GM23338 (cell line): Measurements from ENCODE around the gene ALG9. TPM values are rescaled to one million over a fixed set of nuclear protein-coding genes. Genes with fewer than 3 reads are reported as not detected.

Experiments
- ATAC-seq: fragments of 200-7000 bp; cut with Tn5 transposase; 3 replicates; pipeline ENCODE4 v1.9.1; 2020
- DNase-seq: peaks from one replicate; pipeline ENCODE4 v3.0.0-alpha.2; 2015; ENCODE audit warnings: low spot score
- H2AFZ ChIP-seq: fragments of 200-600 bp; sonication (generic); 2 replicates; pipeline ENCODE4 v1.8.0; 2016; ENCODE audit warnings: antibody characterized with exemption, mild to moderate bottlenecking, moderate library complexity
- H3F3A ChIP-seq: fragments of 200-600 bp; sonication (generic); replicated peaks from 2 replicates; pipeline ENCODE4 v1.8.0; 2017; ENCODE audit warnings: antibody characterized with exemption, mixed run types, low read depth
- H3K27ac ChIP-seq: fragments of 200-600 bp; sonication (generic); 2 replicates; pipeline ENCODE4 v1.6.1; 2016; ENCODE audit warnings: low read depth
- H3K27me3 ChIP-seq: fragments of 200-600 bp; sonication (generic); 2 replicates; pipeline ENCODE4 v1.8.0; 2016; ENCODE audit warnings: mild to moderate bottlenecking, mixed run types, moderate library complexity; ENCODE audit not compliant: insufficient read depth
- H3K36me3 ChIP-seq: fragments of 200-600 bp; sonication (generic); 2 replicates; pipeline ENCODE4 v1.8.0; 2016; ENCODE audit warnings: mild to moderate bottlenecking; ENCODE audit not compliant: insufficient read depth
- H3K4me1 ChIP-seq: fragments of 200-600 bp; sonication (generic); 2 replicates; pipeline ENCODE4 v1.8.0; 2016; ENCODE audit warnings: mild to moderate bottlenecking, moderate library complexity; ENCODE audit not compliant: insufficient read depth
- H3K4me2 ChIP-seq: fragments of 200-600 bp; sonication (generic); 2 replicates; pipeline ENCODE4 v1.7.1; 2017; ENCODE audit warnings: mixed run types
- H3K4me3 ChIP-seq: fragments of 200-600 bp; sonication (generic); 2 replicates; pipeline ENCODE4 v1.6.1; 2016; ENCODE audit warnings: mixed run types
- H3K79me2 ChIP-seq: fragments of 200-600 bp; sonication (generic); replicated peaks from 2 replicates; pipeline ENCODE4 v1.8.0; 2017; ENCODE audit warnings: mild to moderate bottlenecking; ENCODE audit not compliant: insufficient read depth
- H3K9me2 ChIP-seq: fragments of 200-600 bp; sonication (generic); 2 replicates; pipeline ENCODE4 v1.8.0; 2017; ENCODE audit not compliant: insufficient read depth
- H4K20me1 ChIP-seq: fragments of 200-600 bp; sonication (generic); replicated peaks from 2 replicates; pipeline ENCODE4 v1.8.0; 2017; ENCODE audit warnings: mild to moderate bottlenecking; ENCODE audit not compliant: insufficient read depth
- H3K27ac Mint-ChIP-seq: 2 replicates; pipeline ENCODE4 v1.8.0; 2020; ENCODE audit warnings: inconsistent platforms, mild to moderate bottlenecking, moderate library complexity, mixed read lengths
- H3K27me3 Mint-ChIP-seq: 3 replicates; pipeline ENCODE4 v1.8.0; 2022; ENCODE audit warnings: low read depth, mild to moderate bottlenecking, moderate library complexity, mixed read lengths, inconsistent platforms; ENCODE audit not compliant: insufficient read depth, poor library complexity
- H3K36me3 Mint-ChIP-seq: 3 replicates; pipeline ENCODE4 v1.8.0; 2021; ENCODE audit warnings: low read depth, mild to moderate bottlenecking, inconsistent platforms, moderate library complexity, mixed read lengths
- H3K4me1 Mint-ChIP-seq: 3 replicates; pipeline ENCODE4 v1.8.0; 2020; ENCODE audit warnings: mild to moderate bottlenecking, inconsistent platforms, mixed read lengths
- H3K4me3 Mint-ChIP-seq: 3 replicates; pipeline ENCODE4 v1.8.0; 2021; ENCODE audit warnings: moderate library complexity, mild to moderate bottlenecking, inconsistent platforms, mixed read lengths
- H3K9me3 Mint-ChIP-seq: 3 replicates; pipeline ENCODE4 v1.8.0; 2020; ENCODE audit warnings: moderate library complexity, mild to moderate bottlenecking, inconsistent platforms, mixed read lengths
- CREB1 ChIP-seq: fragments of 250-450 bp; sonication (Bioruptor Pico); IDR thresholded peaks from 2 replicates; pipeline ENCODE4 v1.5.0; 2020; ENCODE audit warnings: low read depth, mild to moderate bottlenecking, moderate library complexity
- ETS1 ChIP-seq: IDR thresholded peaks from 2 replicates; pipeline ENCODE4 v1.6.1; 2016; ENCODE audit warnings: antibody characterized with exemption
- EZH2 ChIP-seq: fragments of 200-600 bp; sonication (generic); IDR thresholded peaks from one replicate; pipeline ENCODE4 v1.8.0; 2017; ENCODE audit warnings: antibody characterized with exemption, mild to moderate bottlenecking, low read depth; ENCODE audit not compliant: unreplicated experiment
- EZH2phosphoT487 ChIP-seq: fragments of 200-600 bp; sonication (generic); IDR thresholded peaks from one replicate; pipeline ENCODE4 v1.8.1; 2018; ENCODE audit warnings: antibody characterized with exemption; ENCODE audit not compliant: unreplicated experiment
- JUNB ChIP-seq: IDR thresholded peaks from one replicate; pipeline ENCODE4 v1.6.1; 2016; ENCODE audit warnings: antibody characterized with exemption; ENCODE audit not compliant: unreplicated experiment
- NANOG ChIP-seq: IDR thresholded peaks from 2 replicates; pipeline ENCODE4 v1.6.1; 2016; ENCODE audit warnings: antibody characterized with exemption, borderline replicate concordance
- POLR2AphosphoS5 ChIP-seq: IDR thresholded peaks from 2 replicates; pipeline ENCODE4 v1.6.1; 2016; ENCODE audit warnings: antibody characterized with exemption, low read depth
- STAT1 ChIP-seq: IDR thresholded peaks from one replicate; pipeline ENCODE4 v1.6.1; 2016; ENCODE audit warnings: antibody characterized with exemption; ENCODE audit not compliant: unreplicated experiment
- ZNF114 ChIP-seq: fragments of 250-450 bp; sonication (Bioruptor Pico); IDR thresholded peaks from 2 replicates; pipeline ENCODE4 v1.5.0; 2020; ENCODE audit warnings: mild to moderate bottlenecking, moderate library complexity
- ZNF331 ChIP-seq: fragments of 250-450 bp; sonication (Bioruptor Pico); IDR thresholded peaks from 2 replicates; pipeline ENCODE4 v1.5.0; 2020; ENCODE audit warnings: low read depth, mild to moderate bottlenecking, moderate library complexity
- polyA plus RNA-seq: library from polyadenylated mRNA; unstranded; fragments of >200 nt; fragmentation: Nextera tagmentation; extraction: Ambion mirVana; gene quantifications from 2 replicates; pipeline ENCODE4 v1.2.1, GENCODE V29; 2016
- total RNA-seq: library from RNA; depleted of rRNA; stranded (reverse); fragments of >200 nt; shearing (Covaris generic); gene quantifications from 2 replicates; pipeline ENCODE4 v1.2.3, GENCODE V29; 2014
- TF ChIP-seq, protein P1 (sequence below): IDR thresholded peaks from one replicate; pipeline ENCODE4 v1.6.1; 2018; ENCODE audit warnings: antibody characterized with exemption; ENCODE audit not compliant: unreplicated experiment
- TF ChIP-seq, protein P2 (sequence below): fragments of 250-450 bp; sonication (Bioruptor Pico); IDR thresholded peaks from 2 replicates; pipeline ENCODE4 v1.5.0; 2020; ENCODE audit warnings: mild to moderate bottlenecking, moderate library complexity
- TF ChIP-seq, protein P3 (sequence below), 2 experiments: fragments of 200-600 bp in 1 of 2; sonication (generic) in 1 of 2; conservative IDR thresholded peaks; 2 replicates each; pipeline versions ENCODE4 v1.5.1 to v1.6.1; 2016 to 2017; ENCODE audit warnings: antibody characterized with exemption in 2 of 2, low read depth in 2 of 2, mild to moderate bottlenecking in 2 of 2, moderate library complexity in 1 of 2

The ALG9 gene
- total and polyA plus RNA-seq, 2 experiments from 2014 or later: 25.4 to 31.1 TPM

DNA sequence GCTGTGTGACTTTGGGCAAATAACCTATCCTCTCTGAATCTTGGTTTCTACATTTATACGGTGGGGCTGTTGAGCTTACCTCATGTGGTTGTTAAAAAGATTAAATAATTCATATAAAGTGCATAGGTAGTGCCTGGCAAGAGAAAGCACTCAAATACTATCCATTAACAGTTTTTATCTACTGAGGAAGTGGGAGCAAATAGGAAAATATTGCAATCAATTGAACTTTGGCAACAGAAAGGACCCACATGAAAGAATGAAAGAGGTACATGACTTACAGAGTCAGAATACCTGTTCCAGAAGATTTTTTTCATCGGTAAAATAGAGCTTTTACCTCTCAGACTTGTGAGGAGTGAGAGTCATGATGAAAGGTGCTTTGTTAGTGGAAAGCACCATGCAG is 98.8 kb downstream of the ALG9 start:
- Histone ChIP-seq H3K27me3 (no peaks in the 10 kb centered on the region), H3F3A (0 out of 2 replicates have a peak, but pooled peaks cover 5% of the 10 kb centered on the region), H3K9me2 (no peaks in the 10 kb centered on the region), H3K4me3 (no peak overlapping the region), H3K27ac (no peak overlapping the region), H2AFZ (no peak overlapping the region), H4K20me1 (no peaks in the 10 kb centered on the region), H3K79me2 (no peaks in the 10 kb centered on the region), H3K36me3 (no peaks in the 10 kb centered on the region), H3K4me2 (no peak overlapping the region), H3K4me1 (peaks cover 33% of the 10 kb centered on the region)
- peaks cover 30% of the 10 kb centered on the region; the same call in 2 of the 3 replicates for H3K4me1 Mint-ChIP-seq
- H3K27ac Mint-ChIP-seq: no peak overlapping the region
- peaks cover 5% of the 10 kb centered on the region for H3K27me3 Mint-ChIP-seq
- no peaks in the 10 kb centered on the region for H3K36me3 Mint-ChIP-seq
- no peak overlapping the region for H3K4me3 Mint-ChIP-seq
- TF ChIP-seq, protein P1, sequence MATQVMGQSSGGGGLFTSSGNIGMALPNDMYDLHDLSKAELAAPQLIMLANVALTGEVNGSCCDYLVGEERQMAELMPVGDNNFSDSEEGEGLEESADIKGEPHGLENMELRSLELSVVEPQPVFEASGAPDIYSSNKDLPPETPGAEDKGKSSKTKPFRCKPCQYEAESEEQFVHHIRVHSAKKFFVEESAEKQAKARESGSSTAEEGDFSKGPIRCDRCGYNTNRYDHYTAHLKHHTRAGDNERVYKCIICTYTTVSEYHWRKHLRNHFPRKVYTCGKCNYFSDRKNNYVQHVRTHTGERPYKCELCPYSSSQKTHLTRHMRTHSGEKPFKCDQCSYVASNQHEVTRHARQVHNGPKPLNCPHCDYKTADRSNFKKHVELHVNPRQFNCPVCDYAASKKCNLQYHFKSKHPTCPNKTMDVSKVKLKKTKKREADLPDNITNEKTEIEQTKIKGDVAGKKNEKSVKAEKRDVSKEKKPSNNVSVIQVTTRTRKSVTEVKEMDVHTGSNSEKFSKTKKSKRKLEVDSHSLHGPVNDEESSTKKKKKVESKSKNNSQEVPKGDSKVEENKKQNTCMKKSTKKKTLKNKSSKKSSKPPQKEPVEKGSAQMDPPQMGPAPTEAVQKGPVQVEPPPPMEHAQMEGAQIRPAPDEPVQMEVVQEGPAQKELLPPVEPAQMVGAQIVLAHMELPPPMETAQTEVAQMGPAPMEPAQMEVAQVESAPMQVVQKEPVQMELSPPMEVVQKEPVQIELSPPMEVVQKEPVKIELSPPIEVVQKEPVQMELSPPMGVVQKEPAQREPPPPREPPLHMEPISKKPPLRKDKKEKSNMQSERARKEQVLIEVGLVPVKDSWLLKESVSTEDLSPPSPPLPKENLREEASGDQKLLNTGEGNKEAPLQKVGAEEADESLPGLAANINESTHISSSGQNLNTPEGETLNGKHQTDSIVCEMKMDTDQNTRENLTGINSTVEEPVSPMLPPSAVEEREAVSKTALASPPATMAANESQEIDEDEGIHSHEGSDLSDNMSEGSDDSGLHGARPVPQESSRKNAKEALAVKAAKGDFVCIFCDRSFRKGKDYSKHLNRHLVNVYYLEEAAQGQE: no peak
- TF ChIP-seq STAT1 (no peak), ZNF331 (CRISPR knock-in tag) (no peak), ETS1 (no peak), JUNB (no peak), POLR2AphosphoS5 (no peak), EZH2phosphoT487 (no peak), ZNF114 (no peak), EZH2 (no peak), CREB1 (CRISPR knock-in tag) (no peak), NANOG (no peak)
- TF ChIP-seq, protein P2, sequence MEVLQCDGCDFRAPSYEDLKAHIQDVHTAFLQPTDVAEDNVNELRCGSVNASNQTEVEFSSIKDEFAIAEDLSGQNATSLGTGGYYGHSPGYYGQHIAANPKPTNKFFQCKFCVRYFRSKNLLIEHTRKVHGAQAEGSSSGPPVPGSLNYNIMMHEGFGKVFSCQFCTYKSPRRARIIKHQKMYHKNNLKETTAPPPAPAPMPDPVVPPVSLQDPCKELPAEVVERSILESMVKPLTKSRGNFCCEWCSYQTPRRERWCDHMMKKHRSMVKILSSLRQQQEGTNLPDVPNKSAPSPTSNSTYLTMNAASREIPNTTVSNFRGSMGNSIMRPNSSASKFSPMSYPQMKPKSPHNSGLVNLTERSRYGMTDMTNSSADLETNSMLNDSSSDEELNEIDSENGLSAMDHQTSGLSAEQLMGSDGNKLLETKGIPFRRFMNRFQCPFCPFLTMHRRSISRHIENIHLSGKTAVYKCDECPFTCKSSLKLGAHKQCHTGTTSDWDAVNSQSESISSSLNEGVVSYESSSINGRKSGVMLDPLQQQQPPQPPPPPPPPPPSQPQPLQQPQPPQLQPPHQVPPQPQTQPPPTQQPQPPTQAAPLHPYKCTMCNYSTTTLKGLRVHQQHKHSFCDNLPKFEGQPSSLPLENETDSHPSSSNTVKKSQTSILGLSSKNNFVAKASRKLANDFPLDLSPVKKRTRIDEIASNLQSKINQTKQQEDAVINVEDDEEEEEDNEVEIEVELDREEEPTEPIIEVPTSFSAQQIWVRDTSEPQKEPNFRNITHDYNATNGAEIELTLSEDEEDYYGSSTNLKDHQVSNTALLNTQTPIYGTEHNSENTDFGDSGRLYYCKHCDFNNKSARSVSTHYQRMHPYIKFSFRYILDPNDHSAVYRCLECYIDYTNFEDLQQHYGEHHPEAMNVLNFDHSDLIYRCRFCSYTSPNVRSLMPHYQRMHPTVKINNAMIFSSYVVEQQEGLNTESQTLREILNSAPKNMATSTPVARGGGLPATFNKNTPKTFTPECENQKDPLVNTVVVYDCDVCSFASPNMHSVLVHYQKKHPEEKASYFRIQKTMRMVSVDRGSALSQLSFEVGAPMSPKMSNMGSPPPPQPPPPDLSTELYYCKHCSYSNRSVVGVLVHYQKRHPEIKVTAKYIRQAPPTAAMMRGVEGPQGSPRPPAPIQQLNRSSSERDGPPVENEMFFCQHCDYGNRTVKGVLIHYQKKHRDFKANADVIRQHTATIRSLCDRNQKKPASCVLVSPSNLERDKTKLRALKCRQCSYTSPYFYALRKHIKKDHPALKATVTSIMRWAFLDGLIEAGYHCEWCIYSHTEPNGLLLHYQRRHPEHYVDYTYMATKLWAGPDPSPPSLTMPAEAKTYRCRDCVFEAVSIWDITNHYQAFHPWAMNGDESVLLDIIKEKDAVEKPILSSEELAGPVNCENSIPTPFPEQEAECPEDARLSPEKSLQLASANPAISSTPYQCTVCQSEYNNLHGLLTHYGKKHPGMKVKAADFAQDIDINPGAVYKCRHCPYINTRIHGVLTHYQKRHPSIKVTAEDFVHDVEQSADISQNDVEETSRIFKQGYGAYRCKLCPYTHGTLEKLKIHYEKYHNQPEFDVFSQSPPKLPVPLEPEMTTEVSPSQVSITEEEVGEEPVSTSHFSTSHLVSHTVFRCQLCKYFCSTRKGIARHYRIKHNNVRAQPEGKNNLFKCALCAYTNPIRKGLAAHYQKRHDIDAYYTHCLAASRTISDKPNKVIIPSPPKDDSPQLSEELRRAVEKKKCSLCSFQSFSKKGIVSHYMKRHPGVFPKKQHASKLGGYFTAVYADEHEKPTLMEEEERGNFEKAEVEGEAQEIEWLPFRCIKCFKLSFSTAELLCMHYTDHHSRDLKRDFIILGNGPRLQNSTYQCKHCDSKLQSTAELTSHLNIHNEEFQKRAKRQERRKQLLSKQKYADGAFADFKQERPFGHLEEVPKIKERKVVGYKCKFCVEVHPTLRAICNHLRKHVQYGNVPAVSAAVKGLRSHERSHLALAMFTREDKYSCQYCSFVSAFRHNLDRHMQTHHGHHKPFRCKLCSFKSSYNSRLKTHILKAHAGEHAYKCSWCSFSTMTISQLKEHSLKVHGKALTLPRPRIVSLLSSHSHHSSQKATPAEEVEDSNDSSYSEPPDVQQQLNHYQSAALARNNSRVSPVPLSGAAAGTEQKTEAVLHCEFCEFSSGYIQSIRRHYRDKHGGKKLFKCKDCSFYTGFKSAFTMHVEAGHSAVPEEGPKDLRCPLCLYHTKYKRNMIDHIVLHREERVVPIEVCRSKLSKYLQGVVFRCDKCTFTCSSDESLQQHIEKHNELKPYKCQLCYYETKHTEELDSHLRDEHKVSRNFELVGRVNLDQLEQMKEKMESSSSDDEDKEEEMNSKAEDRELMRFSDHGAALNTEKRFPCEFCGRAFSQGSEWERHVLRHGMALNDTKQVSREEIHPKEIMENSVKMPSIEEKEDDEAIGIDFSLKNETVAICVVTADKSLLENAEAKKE (CRISPR knock-in tag): no peak
- TF ChIP-seq, protein P3, sequence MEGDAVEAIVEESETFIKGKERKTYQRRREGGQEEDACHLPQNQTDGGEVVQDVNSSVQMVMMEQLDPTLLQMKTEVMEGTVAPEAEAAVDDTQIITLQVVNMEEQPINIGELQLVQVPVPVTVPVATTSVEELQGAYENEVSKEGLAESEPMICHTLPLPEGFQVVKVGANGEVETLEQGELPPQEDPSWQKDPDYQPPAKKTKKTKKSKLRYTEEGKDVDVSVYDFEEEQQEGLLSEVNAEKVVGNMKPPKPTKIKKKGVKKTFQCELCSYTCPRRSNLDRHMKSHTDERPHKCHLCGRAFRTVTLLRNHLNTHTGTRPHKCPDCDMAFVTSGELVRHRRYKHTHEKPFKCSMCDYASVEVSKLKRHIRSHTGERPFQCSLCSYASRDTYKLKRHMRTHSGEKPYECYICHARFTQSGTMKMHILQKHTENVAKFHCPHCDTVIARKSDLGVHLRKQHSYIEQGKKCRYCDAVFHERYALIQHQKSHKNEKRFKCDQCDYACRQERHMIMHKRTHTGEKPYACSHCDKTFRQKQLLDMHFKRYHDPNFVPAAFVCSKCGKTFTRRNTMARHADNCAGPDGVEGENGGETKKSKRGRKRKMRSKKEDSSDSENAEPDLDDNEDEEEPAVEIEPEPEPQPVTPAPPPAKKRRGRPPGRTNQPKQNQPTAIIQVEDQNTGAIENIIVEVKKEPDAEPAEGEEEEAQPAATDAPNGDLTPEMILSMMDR (conservative IDR thresholded peaks at IDR 0.05; ENCODE audit: low read depth in 2 of 2): no peak
- ATAC-seq (no peak), DNase-seq (no peak)
- H3K9me3 Mint-ChIP-seq: no peaks in the 10 kb centered on the region
